ENCODE results near the gene ZNF254. TPM values are rescaled to one million over a fixed set of nuclear protein-coding genes. Genes with fewer than 3 reads are reported as not detected.
"Not testable (repeated sequence)": the region's sequence is repeated elsewhere in the genome, so short reads cannot be mapped to it uniquely, and the experiment has no call there.

The ZNF254 gene
- total RNA-seq, 1 donor from 2014 or later: 34.9 TPM

DNA sequence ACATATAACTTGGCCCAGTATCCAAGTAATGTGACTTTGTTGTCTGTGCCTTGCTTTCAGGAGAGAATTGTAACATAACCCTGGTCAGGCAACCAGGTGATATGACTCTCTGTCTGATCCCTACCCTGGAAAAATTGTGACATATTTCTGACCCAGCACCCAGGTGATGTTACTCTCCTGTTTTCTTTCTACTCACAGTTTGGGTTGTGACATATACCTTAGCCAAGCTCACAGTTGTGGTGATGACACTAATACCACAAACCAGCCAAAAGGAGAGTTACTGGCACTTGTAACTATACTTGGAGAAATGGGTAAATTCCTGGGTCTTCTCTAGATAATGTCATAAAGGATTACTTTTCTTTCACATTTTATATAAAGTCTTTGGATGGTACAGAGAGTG, 14.3 kb upstream of the ZNF254 start:
- no peak for DNase-seq (ENCODE audit: low read depth)

DNA sequence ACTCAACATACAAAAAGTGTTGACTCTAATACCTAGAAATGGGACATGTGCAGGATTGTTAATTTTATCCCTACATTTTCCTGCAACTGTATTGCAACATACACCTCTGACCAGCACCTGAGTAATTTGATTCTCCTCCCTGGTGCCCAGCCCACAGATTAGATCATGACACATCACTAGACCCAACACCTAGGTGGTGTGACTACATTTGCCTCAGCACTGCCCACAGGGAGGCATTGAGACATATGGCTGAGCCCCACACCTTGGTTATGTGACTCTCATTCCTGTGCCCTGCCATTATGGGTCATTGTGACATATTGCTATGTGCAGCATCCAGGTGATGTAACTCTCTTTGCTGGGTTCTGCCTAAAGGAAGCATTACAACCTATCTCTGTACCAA, 13.2 kb upstream of the ZNF254 start:
- DNase-seq (ENCODE audit: low read depth): peak; percentile 14

DNA sequence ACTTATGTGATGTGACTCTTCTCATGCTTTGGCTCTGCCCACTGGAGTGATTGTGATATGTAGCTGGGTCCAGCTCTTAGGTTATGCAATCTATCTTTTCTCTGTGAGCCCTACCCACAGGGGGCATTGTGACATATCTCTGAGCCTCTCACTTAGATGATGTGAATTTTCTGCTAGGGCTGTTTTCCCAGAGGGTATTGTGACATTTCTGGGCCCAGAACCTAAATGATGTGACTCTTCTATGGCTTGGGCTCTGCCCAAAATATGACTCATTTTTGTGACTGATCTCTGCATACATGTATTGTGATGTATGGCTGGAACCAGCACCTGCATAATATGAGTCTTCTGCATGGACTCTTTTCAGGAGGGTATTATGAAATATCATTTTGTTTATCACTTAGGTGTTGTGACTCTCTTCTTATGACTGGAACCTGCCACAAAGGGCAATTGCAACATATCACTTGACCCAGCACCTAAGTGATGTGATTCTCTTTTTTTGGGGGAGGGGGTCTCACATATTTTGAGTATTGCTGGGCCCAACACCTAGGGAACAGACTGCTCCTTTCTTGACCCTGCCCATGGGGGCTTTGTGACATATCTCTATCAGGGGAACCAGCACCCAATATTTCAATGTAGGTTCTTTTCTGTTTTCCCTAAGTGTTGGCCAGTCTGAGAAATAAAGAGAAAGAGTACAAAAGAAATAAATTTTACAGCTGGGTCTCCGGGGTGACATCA, 12.1 kb upstream of the ZNF254 start:
- DNase-seq (ENCODE audit: low read depth): no peak

DNA sequence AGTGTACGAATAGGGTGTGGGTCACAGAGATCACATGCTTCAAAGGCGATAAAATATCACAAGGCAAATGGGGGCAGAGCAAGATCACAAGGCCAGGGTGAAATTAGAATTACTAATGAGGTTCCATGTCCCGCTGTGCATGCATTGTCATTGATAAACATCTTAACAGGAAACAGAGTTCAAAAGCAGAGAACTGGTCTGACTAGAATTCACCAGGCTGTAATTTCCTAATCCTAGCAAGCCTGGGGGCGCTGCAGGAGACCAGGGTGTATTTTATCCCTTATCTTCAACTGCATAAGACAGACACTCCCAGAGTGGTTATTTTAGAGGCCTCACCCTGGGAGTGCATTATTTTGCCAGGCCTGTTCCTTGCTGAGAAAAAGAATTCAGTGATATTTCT, 11.5 kb upstream of the ZNF254 start:
- not testable (repeated sequence) for DNase-seq (ENCODE audit: low read depth)

DNA sequence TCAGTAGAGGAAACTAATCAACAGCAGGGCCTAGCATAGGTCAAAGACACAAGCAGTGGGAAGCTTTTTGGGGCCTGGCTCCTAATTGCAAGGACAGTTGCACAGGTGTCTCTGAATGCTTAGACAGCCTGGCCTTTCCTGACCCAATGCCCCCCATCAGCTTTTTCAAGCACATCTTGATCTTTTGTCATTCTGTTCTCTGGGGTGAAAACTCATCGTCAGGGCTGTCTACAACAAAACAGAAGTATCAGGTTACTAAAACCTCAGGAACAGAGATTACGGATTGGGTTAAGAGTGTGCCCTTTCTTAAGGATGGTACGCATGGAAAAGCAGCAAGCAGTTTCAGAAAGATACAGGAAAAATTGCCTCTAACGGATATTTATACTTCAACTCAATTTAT, 8.3 kb upstream of the ZNF254 start:
- no peak for DNase-seq (ENCODE audit: low read depth)

DNA sequence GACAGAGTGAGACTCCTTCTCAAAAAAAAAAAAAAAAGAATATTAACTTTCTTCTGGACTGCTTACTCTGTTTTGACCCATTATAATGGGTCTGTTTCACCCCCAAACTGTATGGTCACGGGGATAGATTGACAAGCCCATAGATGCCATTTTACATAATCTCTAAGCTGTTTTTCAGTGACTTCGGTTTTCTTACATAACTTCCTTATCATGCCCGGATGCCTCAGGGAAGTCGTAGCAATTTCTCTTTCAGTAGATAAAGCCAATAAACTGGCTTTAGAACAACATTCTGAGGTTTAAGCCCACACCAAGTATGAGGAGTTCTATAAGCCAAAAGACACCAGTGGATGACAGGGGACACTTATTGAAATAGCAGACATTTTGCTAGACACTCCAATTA, 5.9 kb upstream of the ZNF254 start:
- no peak for DNase-seq (ENCODE audit: low read depth)

DNA sequence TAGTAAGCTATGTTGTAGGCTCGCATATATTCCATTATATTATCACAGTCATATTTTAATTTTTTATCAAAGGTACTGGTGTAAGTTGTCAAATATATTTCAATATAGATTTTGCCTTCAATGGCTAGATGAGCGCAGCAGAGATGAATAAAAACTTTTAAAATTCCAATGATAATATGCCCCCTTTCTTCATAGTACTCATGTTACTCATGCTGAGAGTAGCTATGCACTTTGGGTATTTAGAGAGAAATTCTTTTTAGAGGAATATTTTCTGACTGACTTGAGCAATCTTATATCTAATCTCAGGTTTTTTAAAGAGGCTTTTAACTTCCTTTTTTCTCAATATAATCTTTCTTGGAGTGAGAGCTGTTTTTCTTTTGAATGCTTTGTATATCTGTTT, 11.4 kb downstream of the ZNF254 start:
- no peak for DNase-seq (ENCODE audit: low read depth)

DNA sequence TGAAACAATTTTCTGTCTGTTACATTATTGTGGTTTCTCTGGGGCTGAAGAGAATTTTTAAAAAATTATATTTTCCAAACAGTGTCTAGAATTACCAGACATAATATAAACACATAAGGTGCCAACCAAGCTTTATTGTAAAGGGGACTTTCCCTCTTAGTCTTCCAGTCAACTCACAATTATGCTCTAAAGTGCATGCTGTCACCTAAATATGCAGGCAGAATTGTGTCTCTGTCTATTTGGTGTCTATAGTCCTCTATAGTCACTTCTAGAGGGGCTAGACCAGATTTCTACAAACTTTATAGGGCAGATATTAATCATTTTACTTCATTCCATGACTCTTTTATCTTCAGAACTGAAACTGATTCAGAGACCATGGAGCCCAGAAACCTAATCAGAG, 12.8 kb downstream of the ZNF254 start:
- DNase-seq (ENCODE audit: low read depth): no peak

DNA sequence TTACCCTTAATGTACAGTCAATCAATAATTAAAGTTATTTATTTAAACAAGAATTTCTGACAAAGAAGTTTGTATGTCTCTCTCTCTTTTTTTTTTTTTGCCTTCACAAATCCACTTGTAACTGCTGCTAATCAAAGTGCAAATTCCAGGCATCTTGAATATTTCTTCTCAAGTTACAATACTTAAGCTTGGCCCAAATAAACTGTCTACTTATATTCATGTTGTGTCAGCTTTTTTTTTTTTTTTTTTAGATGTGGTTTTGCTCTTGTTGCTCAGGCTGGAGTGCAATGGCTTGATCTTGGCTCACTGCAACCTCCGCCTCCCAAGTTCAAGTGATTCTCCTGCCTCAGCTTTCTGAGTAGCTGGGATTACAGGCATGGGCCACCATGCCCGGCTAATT, 13.6 kb downstream of the ZNF254 start:
- not testable (repeated sequence) for DNase-seq (ENCODE audit: low read depth)

DNA sequence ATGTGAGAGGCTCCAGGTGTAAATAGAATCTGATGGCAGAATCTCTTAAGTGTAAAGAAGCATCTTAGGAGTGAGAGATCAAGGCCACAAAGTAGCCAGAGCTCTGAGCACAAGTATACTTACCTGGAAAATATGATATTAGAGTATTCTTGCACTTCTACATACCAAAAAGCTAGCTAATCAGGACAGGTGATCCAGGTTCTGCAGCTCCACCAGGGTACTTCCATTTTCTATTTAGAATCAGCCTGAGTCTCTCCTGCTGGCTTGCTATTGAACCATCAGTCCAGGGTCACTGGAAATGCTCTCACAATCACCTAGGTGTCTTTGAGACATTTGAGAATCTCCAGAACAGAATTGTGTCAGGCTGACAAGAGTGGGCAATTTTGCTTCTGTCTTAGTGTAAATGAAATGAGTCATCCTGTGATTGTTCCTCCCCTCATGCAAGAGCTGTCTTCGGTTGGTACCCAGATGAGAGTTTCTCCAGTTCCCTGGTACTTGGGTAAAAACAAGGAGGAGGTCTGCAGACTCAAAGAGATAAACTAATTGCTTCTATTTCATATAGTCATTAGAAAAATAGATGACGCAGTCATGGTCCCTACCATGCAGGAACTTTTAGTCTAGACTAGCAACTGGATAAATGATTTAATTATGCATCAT, 14.6 kb downstream of the ZNF254 start:
- peak; percentile 9 for DNase-seq (ENCODE audit: low read depth)

DNA sequence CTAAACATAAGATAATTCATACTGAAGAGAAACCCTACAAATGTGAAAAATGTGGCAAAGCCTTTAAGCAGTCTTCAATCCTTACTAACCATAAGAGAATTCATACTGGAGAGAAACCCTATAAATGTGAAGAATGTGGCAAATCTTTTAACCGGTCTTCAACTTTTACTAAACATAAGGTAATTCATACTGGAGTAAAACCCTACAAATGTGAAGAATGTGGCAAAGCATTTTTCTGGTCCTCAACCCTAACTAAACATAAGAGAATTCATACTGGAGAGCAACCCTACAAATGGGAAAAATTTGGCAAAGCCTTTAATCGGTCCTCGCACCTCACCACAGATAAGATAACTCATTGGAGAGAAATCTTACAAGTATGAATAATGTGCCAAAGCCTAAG, 40.6 kb downstream of the ZNF254 start:
- no peak for DNase-seq (ENCODE audit: low read depth)

DNA sequence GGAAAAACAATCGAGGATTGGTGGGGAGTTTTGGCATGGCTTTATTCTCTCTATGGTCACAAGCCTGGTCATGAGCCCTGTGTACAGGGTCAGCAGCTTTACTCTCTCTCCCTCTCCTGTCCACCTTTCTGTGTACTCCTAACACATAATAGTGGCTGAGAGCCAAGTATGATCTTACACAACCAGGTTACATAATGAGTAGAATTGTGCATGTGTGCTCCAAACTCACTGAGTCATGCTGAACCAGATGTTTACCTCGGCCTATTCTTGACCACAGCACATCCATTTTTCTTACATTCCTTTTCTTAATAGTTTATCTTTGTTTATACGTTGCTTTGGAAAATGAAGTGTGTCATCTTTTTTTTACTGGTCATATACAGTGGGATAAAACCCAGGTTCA, 53.1 kb downstream of the ZNF254 start:
- DNase-seq (ENCODE audit: low read depth): peak; percentile 56

DNA sequence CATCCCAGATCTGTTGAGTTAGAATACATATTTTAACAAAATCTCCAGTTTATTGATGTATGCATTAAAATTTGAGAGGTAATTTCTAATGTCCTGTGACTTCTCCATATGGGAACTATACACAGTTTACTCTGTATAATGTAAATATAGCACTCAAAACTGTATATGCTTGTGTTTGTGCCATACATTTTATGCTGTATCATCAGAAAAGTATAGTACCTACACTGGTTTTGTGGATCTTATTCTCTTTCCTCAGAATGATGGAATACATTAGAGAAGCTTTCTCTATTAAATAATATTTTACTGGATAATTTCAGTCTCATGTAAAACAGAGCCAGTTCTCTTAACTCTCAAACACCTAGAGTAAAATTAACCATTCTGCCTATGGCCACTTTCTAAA, 53.6 kb downstream of the ZNF254 start:
- no peak for DNase-seq (ENCODE audit: low read depth)

DNA sequence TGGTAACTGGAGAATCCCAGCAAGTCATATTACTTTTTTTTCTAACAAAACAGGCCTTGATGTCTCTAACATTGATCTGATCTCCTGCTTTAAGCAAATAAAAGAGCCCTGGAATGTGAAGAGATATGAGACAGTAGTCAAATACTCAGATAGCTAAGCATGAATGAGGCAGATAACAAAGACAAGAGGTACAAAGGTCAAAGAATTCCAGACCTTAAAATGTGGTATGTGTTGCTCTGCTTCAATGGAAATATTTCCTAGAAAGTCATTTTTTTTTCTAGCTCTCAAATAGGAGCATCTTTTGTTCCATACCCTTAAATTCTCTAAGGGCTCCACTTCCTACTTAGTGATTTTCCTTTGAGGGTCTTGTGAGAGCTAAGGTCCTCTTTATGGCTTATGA, 54.6 kb downstream of the ZNF254 start:
- no peak for DNase-seq (ENCODE audit: low read depth)

DNA sequence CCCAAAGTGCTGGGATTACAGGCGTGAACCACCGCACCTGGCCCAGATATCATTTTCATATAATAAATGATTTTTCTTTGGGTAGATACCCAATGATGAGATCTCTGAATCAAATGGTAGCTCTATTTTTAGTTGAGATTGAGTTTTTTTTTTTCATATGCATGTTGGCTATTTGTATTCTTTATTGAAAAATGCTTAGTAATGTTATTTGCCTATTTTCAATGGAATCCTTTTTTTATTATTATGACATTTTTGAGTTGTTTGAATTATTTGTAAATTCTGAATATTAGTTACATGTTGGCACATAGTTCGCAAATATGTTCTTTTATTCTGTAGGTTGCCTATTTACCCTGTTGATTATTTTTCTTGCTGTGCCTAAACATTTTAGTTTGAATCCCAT, 55.8 kb downstream of the ZNF254 start:
- no peak for DNase-seq (ENCODE audit: low read depth)

DNA sequence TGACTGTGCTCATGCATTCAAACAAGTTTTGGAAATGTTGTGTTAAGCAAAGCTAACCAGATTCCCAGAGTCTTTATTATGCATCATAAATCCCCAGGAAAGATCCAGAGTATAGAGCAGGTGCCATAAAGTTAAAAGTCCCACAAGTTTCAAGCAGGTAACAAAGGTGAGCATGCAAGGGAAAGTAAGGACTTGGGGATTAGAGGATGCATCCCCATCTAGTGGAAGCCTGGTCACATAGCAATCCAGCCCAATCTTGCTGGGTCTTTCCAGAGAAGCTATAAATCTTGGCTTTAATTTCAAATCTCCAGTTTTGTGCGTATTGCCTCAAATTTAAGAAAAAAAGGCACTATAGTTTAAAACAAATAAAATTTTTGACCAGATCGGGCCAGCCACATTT, 72.7 kb downstream of the ZNF254 start:
- DNase-seq (ENCODE audit: low read depth): no peak

DNA sequence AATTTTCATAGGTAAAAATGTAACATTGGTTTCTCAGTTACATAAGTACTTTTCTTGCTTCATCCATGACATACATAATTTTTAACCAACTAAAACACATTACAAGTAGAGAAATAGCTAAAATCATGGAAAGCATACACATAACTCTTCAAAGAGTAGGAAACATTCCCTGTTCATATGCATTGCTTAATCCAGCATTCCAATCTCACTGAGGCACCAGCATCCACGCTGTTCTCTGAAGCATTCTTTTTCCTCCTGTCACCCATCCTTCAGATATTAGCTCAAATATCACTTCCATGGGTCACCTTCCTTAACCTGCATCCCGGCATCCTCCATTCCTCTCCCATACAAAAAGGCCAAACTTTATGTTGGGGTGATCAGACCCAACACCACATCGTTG, 79.1 kb downstream of the ZNF254 start:
- DNase-seq (ENCODE audit: low read depth): no peak

DNA sequence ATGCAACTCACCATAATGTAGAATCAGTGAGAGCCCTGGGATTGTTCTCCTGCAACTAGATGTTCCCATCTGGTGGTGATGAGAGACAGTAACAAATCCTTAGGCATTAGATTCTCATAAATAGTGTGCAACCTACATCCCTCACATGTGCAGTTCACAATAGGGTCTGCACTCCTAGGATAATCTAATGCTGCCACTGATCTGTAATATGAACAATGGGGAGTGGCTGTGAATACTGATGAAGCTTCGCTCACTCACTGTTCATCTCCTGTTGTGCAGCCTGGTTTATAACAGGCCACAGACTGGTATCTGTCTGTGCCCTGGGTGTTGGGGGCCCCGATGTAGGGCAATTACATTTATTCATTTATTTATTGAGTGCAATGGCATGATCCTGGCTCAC, 86.9 kb downstream of the ZNF254 start:
- DNase-seq (ENCODE audit: low read depth): no peak

DNA sequence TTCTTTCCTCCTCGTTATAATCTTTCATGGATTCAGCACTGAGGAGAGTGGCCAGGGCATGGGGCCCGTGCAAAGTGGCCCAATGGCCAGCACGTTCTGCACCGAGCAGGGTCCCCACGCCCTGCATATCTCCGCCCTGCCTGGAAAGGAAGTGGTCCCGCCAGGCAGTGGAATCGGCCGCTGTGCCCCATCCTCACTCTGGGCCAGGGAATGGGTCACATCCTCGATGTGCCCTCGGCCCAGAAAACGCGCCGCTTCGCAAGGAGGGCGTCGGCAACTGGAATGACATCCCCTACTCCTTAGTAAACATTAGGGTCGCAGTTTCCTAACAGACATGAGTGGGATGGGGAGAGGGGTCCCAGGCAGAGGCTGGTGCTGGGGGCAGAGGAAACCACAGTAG, 90.7 kb downstream of the ZNF254 start:
- DNase-seq (ENCODE audit: low read depth): no peak

DNA sequence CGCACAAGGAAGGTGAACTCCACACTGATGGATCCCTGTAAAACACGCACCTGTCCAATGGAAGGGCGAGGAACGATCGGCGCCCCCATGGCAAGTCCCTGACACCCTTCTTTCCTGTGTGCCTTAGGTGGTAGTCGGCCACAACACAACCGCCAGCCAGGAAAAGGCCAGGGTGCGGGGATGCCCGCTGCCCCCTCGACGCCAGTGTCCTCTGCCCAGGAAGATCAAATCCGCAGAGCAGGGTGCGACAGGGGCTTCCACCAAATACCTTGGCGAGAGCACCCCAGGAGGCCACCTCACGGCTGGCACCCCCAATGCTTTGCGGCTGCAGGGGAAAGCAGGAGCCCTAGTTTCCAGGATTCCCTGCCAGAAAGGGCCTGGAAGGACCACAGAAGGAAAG, 91.2 kb downstream of the ZNF254 start:
- no peak for DNase-seq (ENCODE audit: low read depth)
